RWPE2 (cell line): ENCODE results near the gene MAU2.

Source experiments
- ATAC-seq: fragments of 200-7000 bp; cut with Tn5 transposase; 3 replicates; pipeline ENCODE4 v1.9.1; 2021; ENCODE audit warnings: low read depth
- DNase-seq: peaks from one replicate; pipeline ENCODE4 v3.0.0-alpha.2; 2020; ENCODE audit warnings: low spot score
- H3K27ac ChIP-seq: fragments of 450-650 bp; 2 replicates; pipeline ENCODE4 v1.5.1; 2017; ENCODE audit warnings: mild to moderate bottlenecking; ENCODE audit not compliant: poor library complexity, severe bottlenecking
- H3K27me3 ChIP-seq: fragments of 250-450 bp; sonication (Bioruptor Pico); 2 replicates; pipeline ENCODE4 v1.5.1; 2021; ENCODE audit warnings: mild to moderate bottlenecking, moderate library complexity; ENCODE audit not compliant: insufficient read depth, poor library complexity, severe bottlenecking
- H3K36me3 ChIP-seq: fragments of 250-450 bp; sonication (Bioruptor Pico); 2 replicates; pipeline ENCODE4 v1.5.1; 2020; ENCODE audit warnings: low read depth, mild to moderate bottlenecking, moderate library complexity
- H3K4me1 ChIP-seq: fragments of 250-450 bp; sonication (Bioruptor Pico); 2 replicates; pipeline ENCODE4 v1.5.1; 2021; ENCODE audit warnings: mild to moderate bottlenecking, moderate library complexity; ENCODE audit not compliant: insufficient read depth, poor library complexity, severe bottlenecking
- H3K4me3 ChIP-seq: fragments of 250-450 bp; sonication (Bioruptor Pico); 2 replicates; pipeline ENCODE4 v1.5.1; 2021; ENCODE audit warnings: mild to moderate bottlenecking, moderate library complexity; ENCODE audit not compliant: severe bottlenecking
- H3K9me3 ChIP-seq: fragments of 250-450 bp; sonication (Bioruptor Pico); 2 replicates; pipeline ENCODE4 v1.5.1; 2021; ENCODE audit warnings: mild to moderate bottlenecking, moderate library complexity; ENCODE audit not compliant: severe bottlenecking
- TF ChIP-seq, protein P1 (sequence below): fragments of 450-650 bp; IDR thresholded peaks from one replicate; pipeline ENCODE4 v1.5.1; 2017; ENCODE audit warnings: mild to moderate bottlenecking, moderate library complexity; ENCODE audit not compliant: poor library complexity, severe bottlenecking

Gene MAU2

DNA sequence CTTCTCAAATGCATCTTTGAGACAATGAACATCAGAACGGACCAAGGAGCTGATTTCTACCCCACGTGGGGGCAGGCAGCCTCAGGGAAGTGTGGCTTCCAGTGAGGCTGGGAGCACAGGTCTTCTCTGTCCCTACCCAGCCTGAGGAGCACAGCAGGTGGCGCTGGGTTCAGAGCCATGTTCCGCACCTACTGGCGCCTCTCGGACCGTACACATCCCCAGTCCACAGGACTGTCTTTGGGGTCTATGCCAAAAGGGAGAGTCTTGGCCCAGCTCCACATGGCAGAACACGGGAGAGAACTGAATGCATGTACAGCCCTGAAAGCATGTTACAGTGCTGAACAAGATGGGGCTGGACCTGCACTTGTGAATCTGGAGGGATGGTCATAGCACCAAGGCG is 22.9 kb upstream of the MAU2 start:
- TF ChIP-seq, protein P1, sequence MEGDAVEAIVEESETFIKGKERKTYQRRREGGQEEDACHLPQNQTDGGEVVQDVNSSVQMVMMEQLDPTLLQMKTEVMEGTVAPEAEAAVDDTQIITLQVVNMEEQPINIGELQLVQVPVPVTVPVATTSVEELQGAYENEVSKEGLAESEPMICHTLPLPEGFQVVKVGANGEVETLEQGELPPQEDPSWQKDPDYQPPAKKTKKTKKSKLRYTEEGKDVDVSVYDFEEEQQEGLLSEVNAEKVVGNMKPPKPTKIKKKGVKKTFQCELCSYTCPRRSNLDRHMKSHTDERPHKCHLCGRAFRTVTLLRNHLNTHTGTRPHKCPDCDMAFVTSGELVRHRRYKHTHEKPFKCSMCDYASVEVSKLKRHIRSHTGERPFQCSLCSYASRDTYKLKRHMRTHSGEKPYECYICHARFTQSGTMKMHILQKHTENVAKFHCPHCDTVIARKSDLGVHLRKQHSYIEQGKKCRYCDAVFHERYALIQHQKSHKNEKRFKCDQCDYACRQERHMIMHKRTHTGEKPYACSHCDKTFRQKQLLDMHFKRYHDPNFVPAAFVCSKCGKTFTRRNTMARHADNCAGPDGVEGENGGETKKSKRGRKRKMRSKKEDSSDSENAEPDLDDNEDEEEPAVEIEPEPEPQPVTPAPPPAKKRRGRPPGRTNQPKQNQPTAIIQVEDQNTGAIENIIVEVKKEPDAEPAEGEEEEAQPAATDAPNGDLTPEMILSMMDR = no peak
- DNase-seq (no peak), ATAC-seq (no peak; the same call in 2 of the 3 replicates)
- Histone ChIP-seq H3K4me1 (no peaks in the 10 kb centered on the region), H3K27me3 (no peaks in the 10 kb centered on the region), H3K36me3 (peaks cover 22% of the 10 kb centered on the region), H3K27ac (no peak overlapping the region), H3K9me3 (no peaks in the 10 kb centered on the region), H3K4me3 (no peak overlapping the region)

DNA sequence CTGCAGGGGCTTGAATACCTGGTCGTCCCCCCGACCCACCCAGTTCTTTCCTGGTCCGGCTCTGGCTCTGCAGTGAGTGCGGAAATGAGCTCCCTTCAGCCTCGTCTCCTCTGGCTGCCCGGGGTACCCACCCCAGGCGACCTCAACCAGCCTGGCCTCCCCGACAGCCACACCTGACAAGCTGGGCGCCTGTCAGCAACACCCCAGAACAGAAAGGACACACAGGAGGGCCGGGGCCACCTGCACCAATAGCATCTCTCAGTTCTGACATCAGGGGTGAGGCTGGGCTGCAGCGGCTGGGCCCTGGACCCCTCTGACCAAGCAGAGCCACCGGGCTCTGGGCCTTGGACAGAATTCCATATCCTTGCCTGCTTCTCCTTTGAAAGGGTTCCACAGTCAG is 20.0 kb upstream of the MAU2 start:
- Histone ChIP-seq H3K4me3 (no peak overlapping the region), H3K4me1 (no peaks in the 10 kb centered on the region), H3K27ac (no peak overlapping the region), H3K36me3 (peaks cover 28% of the 10 kb centered on the region), H3K9me3 (no peaks in the 10 kb centered on the region), H3K27me3 (no peaks in the 10 kb centered on the region)
- TF ChIP-seq, protein P1 = no peak
- ATAC-seq (no peak), DNase-seq (no peak)

DNA sequence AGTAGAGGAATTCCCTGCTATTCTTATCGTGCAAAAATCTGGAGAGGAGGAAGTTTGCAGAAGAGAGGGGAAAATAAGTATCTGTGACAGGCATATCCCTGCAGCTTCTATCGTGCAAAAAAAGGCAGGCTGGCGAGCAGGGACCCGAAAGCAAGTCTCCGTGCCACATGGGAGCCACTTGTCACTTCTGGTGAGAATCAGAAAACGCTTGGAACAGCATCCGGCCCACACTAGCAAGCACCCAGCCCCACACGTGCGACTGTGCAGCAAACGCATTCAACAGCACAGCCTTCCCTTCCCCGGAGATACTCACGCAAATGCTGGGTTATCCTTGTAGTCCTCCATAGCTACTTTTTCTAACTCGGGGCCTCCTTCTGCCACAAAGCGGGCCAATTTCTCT is 17.2 kb upstream of the MAU2 start:
- no peak for ATAC-seq
- no peak overlapping the region for H3K4me3 ChIP-seq
- no peak overlapping the region for H3K27ac ChIP-seq
- no peaks in the 10 kb centered on the region for H3K27me3 ChIP-seq
- peaks cover 33% of the 10 kb centered on the region for H3K36me3 ChIP-seq
- no peak for DNase-seq
- TF ChIP-seq, protein P1 = no peak
- no peaks in the 10 kb centered on the region for H3K9me3 ChIP-seq
- H3K4me1 ChIP-seq = no peaks in the 10 kb centered on the region

DNA sequence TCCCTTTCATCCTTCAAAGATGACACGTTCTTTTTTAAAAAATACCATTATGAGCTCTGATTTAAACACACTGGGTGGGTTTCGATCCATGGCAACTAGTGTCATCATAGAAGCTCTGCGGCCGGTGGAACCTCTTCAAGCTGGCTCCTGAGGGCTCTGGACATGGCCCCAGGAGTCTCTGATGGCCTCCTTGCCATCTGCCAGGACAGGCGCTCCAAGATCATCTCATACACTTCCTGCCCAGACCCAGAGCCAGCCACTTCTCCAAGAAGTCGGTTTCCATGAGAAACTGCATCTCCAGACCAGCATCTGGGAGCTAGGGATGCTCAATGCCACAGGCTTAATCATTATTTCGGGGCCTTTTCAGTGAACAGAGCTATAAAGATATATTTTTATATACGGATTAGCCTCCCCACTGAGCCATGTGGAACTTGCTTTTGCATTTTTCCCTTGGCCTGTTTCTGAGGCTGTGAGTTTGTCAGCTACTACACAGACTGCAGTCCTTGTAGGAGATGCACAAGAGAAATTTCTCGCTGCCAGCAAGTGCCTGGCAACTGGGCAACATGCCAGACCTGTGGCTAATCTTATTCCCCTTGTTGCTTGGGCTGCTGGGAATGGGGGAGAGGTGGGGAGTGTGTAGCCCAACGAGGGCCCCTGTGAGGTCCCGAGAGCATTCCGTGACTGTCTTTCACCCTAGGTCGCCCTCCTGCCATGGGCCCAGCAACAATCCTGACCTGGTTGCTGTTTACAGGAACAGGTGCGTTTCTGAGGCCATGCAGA is 16.3 kb upstream of the MAU2 start:
- Histone ChIP-seq H3K27me3 (no peaks in the 10 kb centered on the region), H3K27ac (no peak overlapping the region), H3K4me3 (no peak overlapping the region), H3K36me3 (peaks cover 42% of the 10 kb centered on the region), H3K9me3 (no peaks in the 10 kb centered on the region), H3K4me1 (no peaks in the 10 kb centered on the region)
- TF ChIP-seq, protein P1 = no peak
- DNase-seq = no peak
- no peak for ATAC-seq

DNA sequence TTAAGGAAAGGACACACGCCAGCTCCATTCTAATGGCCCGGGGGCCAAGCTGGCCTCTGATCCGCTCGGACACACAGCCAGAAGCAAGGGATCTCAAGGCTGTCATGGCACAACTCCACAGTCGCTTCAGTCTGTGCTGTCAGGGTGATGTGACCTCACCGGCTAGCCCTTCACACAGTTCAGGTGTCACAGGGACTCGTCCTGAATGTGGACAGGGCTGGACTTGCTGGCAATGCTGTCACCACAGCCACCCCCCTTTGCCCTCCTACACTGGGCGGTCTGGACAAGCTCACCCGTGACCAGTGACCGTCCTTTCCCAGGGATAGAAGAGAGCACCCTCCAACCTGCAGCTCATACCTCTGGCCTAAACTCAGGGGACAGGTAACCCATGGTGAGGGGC is 15.6 kb upstream of the MAU2 start:
- H3K36me3 ChIP-seq = peaks cover 49% of the 10 kb centered on the region
- DNase-seq (no peak), ATAC-seq (no peak)
- TF ChIP-seq, protein P1 = no peak
- no peaks in the 10 kb centered on the region for H3K4me1 ChIP-seq
- no peaks in the 10 kb centered on the region for H3K9me3 ChIP-seq
- H3K27ac ChIP-seq = no peak overlapping the region
- H3K4me3 ChIP-seq = no peak overlapping the region
- H3K27me3 ChIP-seq = no peaks in the 10 kb centered on the region
